Measurements from ENCODE around the gene S100A5.

- TF ChIP-seq POLR2A (IDR thresholded peaks at IDR 0.05), result no peak
- TF ChIP-seq CTCF (IDR thresholded peaks at IDR 0.05), result no peak
Observed at GRCh38 chr1:153539395-153540093, 1.2 kb downstream of the S100A5 start.

Measured in esophagus squamous epithelium (tissue), 4 donors.